ENCODE measurements around the gene GAB4.
"Not testable (repeated sequence)": the region's sequence is repeated elsewhere in the genome, so short reads cannot be mapped to it uniquely, and the experiment has no call there.

GAB4 gene, protein sequence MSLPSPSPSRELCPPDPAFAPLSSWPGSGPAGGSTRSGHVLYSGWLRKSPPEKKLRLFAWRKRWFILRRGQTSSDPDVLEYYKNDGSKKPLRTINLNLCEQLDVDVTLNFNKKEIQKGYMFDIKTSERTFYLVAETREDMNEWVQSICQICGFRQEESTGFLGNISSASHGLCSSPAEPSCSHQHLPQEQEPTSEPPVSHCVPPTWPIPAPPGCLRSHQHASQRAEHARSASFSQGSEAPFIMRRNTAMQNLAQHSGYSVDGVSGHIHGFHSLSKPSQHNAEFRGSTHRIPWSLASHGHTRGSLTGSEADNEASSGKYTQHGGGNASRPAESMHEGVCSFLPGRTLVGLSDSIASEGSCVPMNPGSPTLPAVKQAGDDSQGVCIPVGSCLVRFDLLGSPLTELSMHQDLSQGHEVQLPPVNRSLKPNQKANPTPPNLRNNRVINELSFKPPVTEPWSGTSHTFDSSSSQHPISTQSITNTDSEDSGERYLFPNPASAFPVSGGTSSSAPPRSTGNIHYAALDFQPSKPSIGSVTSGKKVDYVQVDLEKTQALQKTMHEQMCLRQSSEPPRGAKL

DNA sequence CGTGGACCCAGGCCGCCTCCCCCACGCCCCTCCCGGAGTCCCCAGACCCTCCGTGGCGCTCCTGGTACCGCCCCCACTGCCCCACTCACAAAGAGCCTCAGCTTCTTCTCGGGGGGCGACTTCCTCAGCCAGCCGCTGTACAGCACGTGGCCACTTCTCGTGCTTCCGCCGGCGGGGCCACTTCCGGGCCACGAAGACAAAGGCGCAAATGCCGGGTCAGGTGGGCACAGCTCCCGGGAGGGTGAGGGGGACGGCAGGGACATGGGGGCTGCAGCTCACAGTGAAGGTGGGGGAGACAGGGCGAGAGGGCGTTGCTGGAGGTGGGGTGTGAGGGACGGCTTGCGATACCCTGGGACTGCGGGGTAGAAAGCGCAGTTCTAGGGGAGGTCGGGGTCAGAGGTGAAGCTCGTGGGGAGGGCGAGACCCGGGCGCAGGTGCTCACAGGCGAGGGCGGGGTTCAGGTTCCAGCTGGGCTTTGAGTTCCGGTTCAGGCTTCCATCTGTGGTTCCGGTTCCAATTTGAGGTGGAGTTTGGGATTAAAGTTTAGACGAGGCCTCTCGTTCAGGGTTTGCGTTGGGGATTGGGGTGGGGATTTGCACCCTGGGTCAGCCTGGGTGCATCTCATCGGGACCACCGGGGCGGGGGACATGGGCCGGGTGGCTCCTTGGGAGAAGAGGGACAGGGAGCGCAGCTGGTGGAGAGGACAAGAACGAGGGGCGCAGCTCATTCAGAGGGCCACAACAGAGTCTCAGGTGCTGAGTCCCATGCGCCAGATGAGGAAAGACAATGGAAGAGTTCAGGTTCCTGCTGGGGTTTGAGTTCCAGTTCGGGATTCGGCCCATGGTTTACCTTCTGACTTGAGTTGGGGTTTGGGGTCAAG is at the start of gene GAB4:
Gene GAB4, minus strand, starts transcription at position 371 of the 880 bp plus-strand sequence. Its CDS starts 108 bp downstream, at position 263.
- DNase-seq (ENCODE audit: low read depth): no peak

GRCh38 chr22:17056807-17057206 is 48.8 kb upstream of the GAB4 start:
- no peak for DNase-seq (ENCODE audit: low read depth)

DNA sequence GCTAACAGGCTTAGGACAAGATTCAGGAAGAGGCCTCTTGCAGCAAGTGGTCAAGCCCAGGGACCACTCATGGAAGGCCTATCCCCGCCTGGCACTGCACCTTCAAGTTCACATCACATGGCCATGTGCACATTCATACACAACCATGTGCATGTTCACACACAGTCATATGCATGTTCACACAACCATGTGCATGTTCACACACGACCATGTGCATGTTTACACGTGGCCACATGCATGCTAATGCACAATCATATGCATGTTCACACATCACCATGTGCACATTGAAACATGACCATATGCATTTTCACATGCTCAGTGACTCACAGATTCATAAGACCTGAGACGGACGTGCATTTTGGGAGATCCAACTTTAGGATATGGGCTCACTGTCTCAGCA is 48.0 kb upstream of the GAB4 start:
- no peak for DNase-seq (ENCODE audit: low read depth)

- DNase-seq (ENCODE audit: low read depth): no peak
These were observed 39.6 kb upstream of the GAB4 start for GRCh38 chr22:17047656-17048055.

DNA sequence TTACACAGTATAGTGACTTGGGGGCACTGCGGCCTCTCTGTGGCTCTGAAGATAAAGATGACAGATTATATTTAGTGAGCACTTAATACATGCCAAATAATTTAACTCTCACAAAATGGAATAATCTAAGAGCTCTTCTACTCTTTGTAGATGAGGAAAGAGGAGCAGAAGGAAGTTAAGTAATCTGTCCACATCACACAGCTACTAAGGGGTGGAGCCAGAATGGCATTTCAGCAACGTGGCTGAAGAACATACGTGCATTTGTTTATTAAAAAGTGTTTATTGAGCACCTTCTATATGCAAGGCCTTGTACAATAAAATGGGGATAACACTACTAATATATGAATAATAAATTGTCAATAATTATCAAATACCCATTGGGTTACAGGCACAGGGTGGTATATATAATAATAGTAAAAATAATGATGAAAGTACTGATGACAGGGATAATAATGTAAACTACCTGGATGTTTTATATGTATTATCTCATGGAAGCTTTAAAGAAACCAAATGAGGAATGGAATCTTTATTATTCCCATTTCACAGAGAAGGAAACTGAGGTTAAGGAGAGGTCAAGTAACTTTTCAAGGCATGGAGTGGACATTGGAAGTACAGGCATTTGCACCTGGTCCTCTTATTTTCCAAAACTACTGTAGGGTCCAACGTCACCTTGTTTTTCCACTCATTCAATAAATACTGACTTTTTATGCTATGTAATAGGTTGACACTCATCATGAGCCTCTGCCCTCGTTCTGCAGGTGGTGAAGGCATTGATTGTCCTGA is 38.7 kb upstream of the GAB4 start:
- no peak for DNase-seq (ENCODE audit: low read depth)

GRCh38 chr22:17043521-17043920 is 35.5 kb upstream of the GAB4 start:
- no peak for DNase-seq (ENCODE audit: low read depth)

GRCh38 chr22:17036842-17037711 is 29.1 kb upstream of the GAB4 start:
- DNase-seq (ENCODE audit: low read depth): not testable (repeated sequence)

DNA sequence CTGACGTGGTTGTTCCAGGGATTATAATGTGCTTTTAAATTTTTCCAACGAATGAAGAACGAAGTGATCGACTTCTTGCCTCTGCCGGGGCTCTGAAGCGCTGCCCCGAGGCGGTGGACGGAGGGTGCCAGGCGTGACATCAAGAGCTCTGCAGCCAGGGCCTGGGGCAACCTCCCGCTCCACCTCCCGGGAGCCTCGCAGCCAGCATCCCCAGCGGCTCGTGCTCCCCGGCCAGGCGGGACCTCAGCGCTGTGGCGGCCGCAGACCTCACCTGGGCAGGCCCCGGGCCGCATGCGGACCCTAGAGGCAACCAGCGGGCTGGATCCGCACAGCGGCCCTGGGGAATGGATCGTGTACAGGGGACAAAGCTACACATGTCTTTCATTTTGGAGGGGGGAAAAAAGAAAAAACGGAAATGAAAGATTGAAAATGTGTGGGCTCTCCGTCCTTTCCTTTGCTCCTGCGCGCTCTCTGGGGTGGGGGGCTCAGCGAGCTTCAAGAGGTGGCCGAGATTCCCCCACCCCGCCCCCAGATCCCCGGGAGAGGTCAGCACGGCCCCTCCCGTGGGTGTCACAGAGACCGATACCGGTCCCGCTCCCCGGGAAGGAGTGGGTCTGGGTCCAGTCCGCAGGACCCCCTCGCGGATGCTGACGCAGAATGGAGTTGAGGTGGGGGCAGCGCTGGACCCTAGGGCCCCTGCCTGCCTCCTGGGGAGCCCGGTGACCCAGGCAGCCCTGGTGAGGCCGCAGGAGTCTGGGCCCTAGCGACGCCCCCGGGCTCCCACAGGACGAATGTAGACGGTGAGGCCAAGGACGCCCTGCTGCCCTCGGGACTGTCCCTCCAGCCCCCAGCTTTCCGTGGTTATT is 28.2 kb upstream of the GAB4 start:
- DNase-seq (ENCODE audit: low read depth): not testable (repeated sequence)

- DNase-seq (ENCODE audit: low read depth): no peak
These were observed 27.2 kb upstream of the GAB4 start for GRCh38 chr22:17035246-17035645.

DNA sequence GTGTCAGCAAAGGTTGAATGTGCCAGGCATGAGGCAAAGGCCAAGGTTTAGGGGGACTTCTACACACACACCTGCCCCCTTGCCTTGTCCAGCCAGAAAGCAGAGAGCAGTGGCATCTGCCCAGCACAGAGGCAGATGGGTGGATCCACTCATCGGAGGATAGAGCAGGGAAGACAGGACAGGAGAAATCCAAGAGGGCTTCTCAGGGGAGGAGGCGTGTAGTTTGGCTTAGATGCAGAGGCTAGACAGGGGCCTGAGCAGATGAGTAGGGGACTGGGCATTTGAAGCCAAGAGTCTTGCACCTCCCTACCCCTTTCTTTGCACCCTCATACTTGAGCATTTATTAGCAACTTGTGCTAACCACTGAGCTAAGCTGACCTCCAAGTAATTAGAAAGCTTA is 26.5 kb upstream of the GAB4 start:
- DNase-seq (ENCODE audit: low read depth): not testable (repeated sequence)

- not testable (repeated sequence) for DNase-seq (ENCODE audit: low read depth)
These were observed 24.3 kb upstream of the GAB4 start for GRCh38 chr22:17032277-17032676.

- not testable (repeated sequence) for DNase-seq (ENCODE audit: low read depth)
These were observed 16.4 kb upstream of the GAB4 start for GRCh38 chr22:17024380-17024779.

- DNase-seq (ENCODE audit: low read depth): not testable (repeated sequence)
These were observed 7.5 kb upstream of the GAB4 start for GRCh38 chr22:17015552-17015951.

DNA sequence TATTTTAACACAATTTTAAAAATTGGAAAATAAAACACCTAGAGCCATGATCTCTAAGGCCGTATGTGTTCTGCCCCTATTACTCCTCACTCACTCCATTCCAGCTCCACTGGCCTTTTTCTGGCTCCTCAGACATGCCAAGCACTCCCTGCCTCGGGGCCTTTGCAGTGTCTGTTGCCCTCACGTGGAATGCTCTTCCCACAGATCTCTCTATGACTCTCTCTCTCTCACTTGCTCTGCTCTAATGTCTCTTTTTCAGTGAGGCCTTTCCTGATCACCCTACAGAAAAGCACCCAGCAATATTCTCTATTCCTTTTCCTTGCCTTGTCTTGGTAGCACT is 6.0 kb upstream of the GAB4 start:
- DNase-seq (ENCODE audit: low read depth): not testable (repeated sequence)

- DNase-seq (ENCODE audit: low read depth): no peak
These were observed 5.5 kb upstream of the GAB4 start for GRCh38 chr22:17013396-17014100.

- DNase-seq (ENCODE audit: low read depth): no peak
These were observed 4.2 kb upstream of the GAB4 start for GRCh38 chr22:17012267-17012666.

DNA sequence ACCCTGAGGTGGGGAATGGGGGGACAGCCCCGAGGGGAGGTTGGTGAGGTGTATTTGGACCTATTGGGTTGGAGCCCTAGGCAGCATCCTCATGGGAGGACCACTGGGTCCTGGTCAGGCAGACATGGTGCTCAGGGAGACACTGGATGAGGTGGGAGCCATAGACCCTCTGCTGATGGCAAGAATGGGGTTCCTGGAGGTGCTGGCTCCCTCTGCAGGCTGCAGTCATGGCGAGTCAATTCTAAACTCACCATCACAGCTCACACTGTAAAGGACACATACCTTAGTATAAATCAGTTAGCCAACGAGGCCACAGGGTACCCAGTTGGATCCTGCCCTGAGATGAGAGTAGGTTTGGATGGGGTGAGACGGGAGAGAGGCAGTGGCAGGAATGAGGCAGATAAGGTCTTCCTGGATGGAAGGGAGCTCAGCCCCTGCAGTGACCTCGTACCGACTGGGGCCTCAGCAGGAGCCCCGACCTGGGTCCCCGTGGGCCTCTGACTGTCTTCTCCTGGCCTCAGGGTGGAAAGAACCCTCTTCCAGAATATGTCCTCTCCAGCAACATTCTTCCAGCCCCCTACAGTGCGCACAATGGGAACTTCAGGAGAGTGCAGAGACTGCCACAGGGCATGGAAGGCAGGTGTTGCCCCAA is 1.7 kb upstream of the GAB4 start:
- no peak for DNase-seq (ENCODE audit: low read depth)

DNA sequence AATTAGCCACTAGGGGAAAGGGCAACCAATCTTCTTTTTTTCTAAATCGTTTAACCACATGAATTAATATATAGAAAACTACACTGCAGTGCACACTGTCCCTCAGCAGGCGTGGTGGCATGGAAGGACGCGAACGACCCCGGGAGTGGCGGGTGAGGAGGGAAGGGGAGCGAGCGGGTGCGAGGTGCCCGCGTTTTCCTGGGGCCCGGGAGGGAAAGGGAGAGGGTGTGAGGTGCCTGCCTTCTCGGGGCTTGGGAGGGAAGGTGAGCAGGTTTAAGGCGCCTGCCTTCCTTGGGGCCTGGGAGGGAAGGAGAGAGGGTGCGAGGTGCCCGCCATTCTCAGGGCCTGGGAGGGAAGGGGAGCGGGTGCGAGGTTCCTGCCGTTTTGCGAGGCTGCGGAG is 765 bp downstream of the GAB4 start:
- no peak for DNase-seq (ENCODE audit: low read depth)

DNA sequence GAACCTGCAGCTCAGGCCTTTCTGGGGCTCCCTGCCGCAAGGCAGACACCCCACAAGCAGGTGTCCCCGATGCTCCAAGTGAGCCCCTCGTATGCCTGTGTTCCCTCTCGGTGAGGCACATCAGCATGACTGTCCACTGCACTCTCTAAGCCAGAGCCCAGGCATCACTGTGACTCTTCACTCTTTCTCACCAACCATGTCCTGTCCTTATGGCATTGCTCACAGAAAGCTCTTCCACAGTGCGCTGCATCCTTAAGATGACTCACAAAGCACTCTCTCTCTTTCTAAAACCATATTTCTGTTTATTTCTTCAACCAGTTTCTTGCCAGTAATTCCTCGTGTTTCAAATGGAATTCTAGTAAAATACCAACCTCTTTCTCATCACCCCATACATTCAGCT is 18.1 kb downstream of the GAB4 start:
- no peak for DNase-seq (ENCODE audit: low read depth)

Measured in stimulated activated CD8-positive, alpha-beta memory T cell treated with anti-CD3 and anti-CD28 coated beads, Interleukin-15, amount 100 ng/mL, for 1 hour (primary cell).